ENCODE measurements around the gene PDE1A. TPM values are rescaled to one million over a fixed set of nuclear protein-coding genes. Genes with fewer than 3 reads are reported as not detected.

PDE1A gene
- total and polyA plus RNA-seq, 2 donors (not counting 1 experiment from before 2014, with no cell fraction given) = 0.07 TPM; not detected in 1

- Histone ChIP-seq H3K9ac (ENCODE audit: low read length) (no peak overlapping the region), H3K79me2 (ENCODE audit: control insufficient read depth, insufficient read depth, low read length) (no peaks in the 10 kb centered on the region), H3K27me3 (replicated peaks in 1 of 4; ENCODE audit: control extremely low read depth in 1 of 4, control insufficient read depth in 3 of 4, insufficient read depth in 4 of 4, low read length in 3 of 4) (no peaks in the 10 kb centered on the region), H4K20me1 (ENCODE audit: control insufficient read depth, insufficient read depth, low read length, poor library complexity, severe bottlenecking) (no peaks in the 10 kb centered on the region), H3K9me3 (ENCODE audit: control extremely low read depth in 1 of 3, control insufficient read depth in 2 of 3, insufficient read depth in 1 of 3, low read length in 2 of 3) (peaks cover 0 to 7% (median 0%) of the 10 kb centered on the region in 3 donors), H3K27ac (ENCODE audit: low read length in 2 of 2) (no peak overlapping the region), H3K4me1 (ENCODE audit: control insufficient read depth in 2 of 2, insufficient read depth in 2 of 2, low read length in 2 of 2) (no peaks in the 10 kb centered on the region), H2AFZ (ENCODE audit: insufficient read depth, low read depth, low read length, poor library complexity, severe bottlenecking) (no peak overlapping the region), H3K36me3 (replicated peaks in 1 of 2; ENCODE audit: control extremely low read depth in 1 of 2, control insufficient read depth in 1 of 2, extremely low read depth in 1 of 2, insufficient read depth in 2 of 2, low read length in 1 of 2) (no peaks in the 10 kb centered on the region), H3K4me3 (ENCODE audit: control extremely low read depth in 1 of 5, extremely low read depth in 1 of 5, insufficient read depth in 1 of 5, low read depth in 2 of 5, low read length in 4 of 5) (no peak overlapping the region), H3K4me2 (replicated peaks; ENCODE audit: low read depth, low read length, poor library complexity, severe bottlenecking) (no peak overlapping the region)
- ATAC-seq (ENCODE audit: low read depth) (no peak), DNase-seq (no peak)
- Mint-ChIP-seq H3K9me3 (ENCODE audit: insufficient read depth) (no peaks in the 10 kb centered on the region), H3K27me3 (no peaks in the 10 kb centered on the region), H3K4me1 (no peaks in the 10 kb centered on the region), H3K27ac (no peak overlapping the region), H3K4me3 (no peak overlapping the region)
- CTCF ChIA-PET = no interaction called here
- TF ChIP-seq CTCF (IDR thresholded peaks at IDR 0.05) (no peak), EZH2 (IDR thresholded peaks at IDR 0.05; ENCODE audit: borderline replicate concordance, insufficient read depth, low read depth, low read length, poor library complexity, severe bottlenecking) (no peak)
- POLR2A ChIA-PET = no interaction called here
- intact Hi-C loops (cut with micrococcal nuclease) = no loop called here
Observed at GRCh38 chr2:182446087-182446486, 19.3 kb upstream of the PDE1A start.

GRCh38 chr2:182445391-182445965 lies 18.6 kb upstream of the PDE1A start:
- WGBS (ENCODE audit: insufficient coverage) = no CpG with 5 or more reads among the region's 4 CpGs
- DNase-seq (no peak), ATAC-seq (ENCODE audit: low read depth) (no peak)
- Histone ChIP-seq H3K27ac (ENCODE audit: low read length in 2 of 2) (no peak overlapping the region), H3K27me3 (replicated peaks in 1 of 4; ENCODE audit: control extremely low read depth in 1 of 4, control insufficient read depth in 3 of 4, insufficient read depth in 4 of 4, low read length in 3 of 4) (no peaks in the 10 kb centered on the region), H3K4me2 (replicated peaks; ENCODE audit: low read depth, low read length, poor library complexity, severe bottlenecking) (no peak overlapping the region), H3K9me3 (ENCODE audit: control extremely low read depth in 1 of 3, control insufficient read depth in 2 of 3, insufficient read depth in 1 of 3, low read length in 2 of 3) (peaks cover 0 to 7% (median 0%) of the 10 kb centered on the region in 3 donors), H3K4me3 (ENCODE audit: control extremely low read depth in 1 of 5, extremely low read depth in 1 of 5, insufficient read depth in 1 of 5, low read depth in 2 of 5, low read length in 4 of 5) (no peak overlapping the region), H3K36me3 (replicated peaks in 1 of 2; ENCODE audit: control extremely low read depth in 1 of 2, control insufficient read depth in 1 of 2, extremely low read depth in 1 of 2, insufficient read depth in 2 of 2, low read length in 1 of 2) (no peaks in the 10 kb centered on the region), H3K9ac (ENCODE audit: low read length) (no peak overlapping the region), H3K4me1 (ENCODE audit: control insufficient read depth in 2 of 2, insufficient read depth in 2 of 2, low read length in 2 of 2) (no peaks in the 10 kb centered on the region), H2AFZ (ENCODE audit: insufficient read depth, low read depth, low read length, poor library complexity, severe bottlenecking) (no peak overlapping the region), H3K79me2 (ENCODE audit: control insufficient read depth, insufficient read depth, low read length) (no peaks in the 10 kb centered on the region), H4K20me1 (ENCODE audit: control insufficient read depth, insufficient read depth, low read length, poor library complexity, severe bottlenecking) (no peaks in the 10 kb centered on the region)
- Mint-ChIP-seq H3K4me3 (no peak overlapping the region), H3K27ac (no peak overlapping the region), H3K27me3 (no peaks in the 10 kb centered on the region), H3K4me1 (no peaks in the 10 kb centered on the region), H3K9me3 (ENCODE audit: insufficient read depth) (no peaks in the 10 kb centered on the region)
- TF ChIP-seq CTCF (IDR thresholded peaks at IDR 0.05) = no peak
- TF ChIP-seq EZH2 (IDR thresholded peaks at IDR 0.05; ENCODE audit: borderline replicate concordance, insufficient read depth, low read depth, low read length, poor library complexity, severe bottlenecking) = no peak
- intact Hi-C loops (cut with micrococcal nuclease) = no loop called here
- CTCF ChIA-PET = no interaction called here
- POLR2A ChIA-PET = no interaction called here

Data from B cell (primary cell).